Muscle layer of duodenum (tissue), 2 donors: ENCODE results near the gene MICAL3.
"Not testable (repeated sequence)": the region's sequence is repeated elsewhere in the genome, so short reads cannot be mapped to it uniquely, and the experiment has no call there.

Experiments used
- H3K27ac ChIP-seq: one replicate; pipeline ENCODE4 v1.7.0; 2013; ENCODE audit warnings: mild to moderate bottlenecking, low read length
- H3K27me3 ChIP-seq: one replicate; pipeline ENCODE4 v1.7.0; 2013; ENCODE audit warnings: low read depth, mild to moderate bottlenecking, control low read depth, low read length
- H3K36me3 ChIP-seq, 2 donors: one replicate each; pipeline ENCODE4 v1.7.0; 2013; ENCODE audit warnings: low read length in 2 of 2, control low read depth in 1 of 2, mild to moderate bottlenecking in 1 of 2; ENCODE audit not compliant: insufficient read depth in 2 of 2, control insufficient read depth in 1 of 2
- H3K4me1 ChIP-seq, 2 donors: one replicate each; pipeline ENCODE4 v1.7.0; 2013; ENCODE audit warnings: low read length in 2 of 2, mild to moderate bottlenecking in 2 of 2, control low read depth in 1 of 2, moderate library complexity in 1 of 2; ENCODE audit not compliant: insufficient read depth in 2 of 2, control insufficient read depth in 1 of 2
- H3K4me3 ChIP-seq, 2 donors: one replicate each; pipeline ENCODE4 v1.7.0; 2013; ENCODE audit warnings: low read length in 2 of 2, low read depth in 1 of 2, mild to moderate bottlenecking in 1 of 2
- H3K9me3 ChIP-seq, 2 donors: one replicate each; pipeline ENCODE4 v1.7.0; 2013; ENCODE audit warnings: low read length in 2 of 2, control low read depth in 1 of 2, mild to moderate bottlenecking in 1 of 2; ENCODE audit not compliant: control insufficient read depth in 1 of 2
- donor health status: healthy.

The MICAL3 gene

GRCh38 chr22:18059094-18059417, 34.7 kb upstream of the MICAL3 start:
- H3K4me1 ChIP-seq = peaks cover 11 to 12% of the 10 kb centered on the region in 2 donors
- H3K27me3 ChIP-seq = no peaks in the 10 kb centered on the region
- no peak overlapping the region for H3K4me3 ChIP-seq
- no peaks in the 10 kb centered on the region for H3K36me3 ChIP-seq
- H3K9me3 ChIP-seq = no peaks in the 10 kb centered on the region
- no peak overlapping the region for H3K27ac ChIP-seq

- Histone ChIP-seq H3K9me3 (no peaks in the 10 kb centered on the region), H3K36me3 (no peaks in the 10 kb centered on the region), H3K4me1 (peaks cover 11 to 12% of the 10 kb centered on the region in 2 donors), H3K4me3 (no peak overlapping the region), H3K27ac (peak overlapping the region; percentile 75), H3K27me3 (no peaks in the 10 kb centered on the region)
These were observed 34.2 kb upstream of the MICAL3 start for GRCh38 chr22:18058371-18059093.

GRCh38 chr22:18057568-18058209, 33.3 kb upstream of the MICAL3 start:
- H3K36me3 ChIP-seq = no peaks in the 10 kb centered on the region
- no peaks in the 10 kb centered on the region for H3K27me3 ChIP-seq
- H3K27ac ChIP-seq = peak overlapping the region; percentile 91
- H3K4me3 ChIP-seq = peak overlapping the region in 1 of 2 donors; percentile 6
- no peaks in the 10 kb centered on the region for H3K9me3 ChIP-seq
- peaks cover 11 to 12% of the 10 kb centered on the region in 2 donors for H3K4me1 ChIP-seq

GRCh38 chr22:18056807-18057474, 32.6 kb upstream of the MICAL3 start:
- Histone ChIP-seq H3K9me3 (no peaks in the 10 kb centered on the region), H3K27me3 (no peaks in the 10 kb centered on the region), H3K27ac (peak overlapping the region; percentile 91), H3K4me1 (peaks cover 11 to 12% of the 10 kb centered on the region in 2 donors), H3K36me3 (no peaks in the 10 kb centered on the region), H3K4me3 (peak overlapping the region in 1 of 2 donors; percentile 6)

- Histone ChIP-seq H3K9me3 (no peaks in the 10 kb centered on the region), H3K27ac (peak overlapping the region; percentile 91), H3K4me1 (peaks cover 11 to 12% of the 10 kb centered on the region in 2 donors)
These were observed 31.9 kb upstream of the MICAL3 start for GRCh38 chr22:18056161-18056666.

GRCh38 chr22:18055619-18056160, 31.3 kb upstream of the MICAL3 start:
- Histone ChIP-seq H3K36me3 (no peaks in the 10 kb centered on the region), H3K27me3 (no peaks in the 10 kb centered on the region), H3K27ac (peak overlapping the region; percentile 91), H3K9me3 (no peaks in the 10 kb centered on the region), H3K4me1 (peaks cover 11 to 12% of the 10 kb centered on the region in 2 donors), H3K4me3 (peak overlapping the region in 1 of 2 donors; percentile 28)

More at GRCh38 chr22:18056161-18056666, 31.9 kb upstream of the MICAL3 start:
- H3K36me3 ChIP-seq = no peaks in the 10 kb centered on the region
- H3K4me3 ChIP-seq = peak overlapping the region in 1 of 2 donors; percentile 28
- H3K27me3 ChIP-seq = no peaks in the 10 kb centered on the region

- H3K9me3 ChIP-seq, H3K36me3 ChIP-seq, H3K27me3 ChIP-seq, H3K27ac ChIP-seq, H3K4me3 ChIP-seq: not testable (repeated sequence)
- peaks cover 11 to 12% of the 10 kb centered on the region in 2 donors for H3K4me1 ChIP-seq
These were observed 29.0 kb upstream of the MICAL3 start for GRCh38 chr22:18053216-18053946.

GRCh38 chr22:18051113-18051512, 26.8 kb upstream of the MICAL3 start:
- H3K9me3 ChIP-seq, H3K27ac ChIP-seq, H3K36me3 ChIP-seq, H3K4me1 ChIP-seq, H3K27me3 ChIP-seq, H3K4me3 ChIP-seq: not testable (repeated sequence)

GRCh38 chr22:18050065-18050464, 25.7 kb upstream of the MICAL3 start:
- H3K9me3 ChIP-seq = no peaks in the 10 kb centered on the region
- H3K27ac ChIP-seq = peak overlapping the region; percentile 39
- no peak overlapping the region for H3K4me3 ChIP-seq
- peaks cover 0 to under 1% of the 10 kb centered on the region in 2 donors for H3K4me1 ChIP-seq
- no peaks in the 10 kb centered on the region for H3K36me3 ChIP-seq
- H3K27me3 ChIP-seq = no peaks in the 10 kb centered on the region

- H3K27ac ChIP-seq = peak overlapping the region; percentile 62
- no peaks in the 10 kb centered on the region for H3K36me3 ChIP-seq
- no peaks in the 10 kb centered on the region for H3K27me3 ChIP-seq
- H3K4me3 ChIP-seq = peak overlapping the region in 1 of 2 donors; percentile 30
- peaks cover 0 to 7% of the 10 kb centered on the region in 2 donors for H3K4me1 ChIP-seq
- H3K9me3 ChIP-seq = no peaks in the 10 kb centered on the region
These were observed 24.1 kb upstream of the MICAL3 start for GRCh38 chr22:18048441-18048898.
